Activated gamma-delta T cell (primary cell): ENCODE results near the gene CHST11.

ENCODE experiments used
- DNase-seq: peaks from one replicate; lab custom pipeline; 2025; lab: John Stamatoyannopoulos, UW

CHST11 gene

GRCh38 chr12:104480826-104481440, 24.2 kb downstream of the CHST11 start:
- DNase-seq, result no peak

DNA sequence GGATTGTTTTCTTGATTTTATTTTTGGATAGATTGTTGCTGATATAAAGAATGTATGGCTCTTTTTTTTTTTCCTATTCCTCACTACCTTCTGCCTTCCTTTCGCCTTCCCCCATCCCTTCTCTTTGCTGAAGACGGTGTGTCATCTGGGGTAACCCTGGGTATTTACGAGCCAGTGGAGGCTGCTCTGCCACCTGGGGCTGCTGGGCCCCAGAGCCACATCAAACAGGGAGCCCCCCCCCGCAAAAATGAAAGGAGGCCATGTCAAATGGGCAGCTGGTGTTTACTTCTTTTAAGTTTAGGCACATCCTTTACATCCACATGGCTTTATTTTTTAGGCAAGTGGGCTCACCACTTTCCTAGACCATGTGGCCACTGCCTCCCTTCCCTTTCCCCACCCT, 25.4 kb downstream of the CHST11 start:
- no peak for DNase-seq

DNA sequence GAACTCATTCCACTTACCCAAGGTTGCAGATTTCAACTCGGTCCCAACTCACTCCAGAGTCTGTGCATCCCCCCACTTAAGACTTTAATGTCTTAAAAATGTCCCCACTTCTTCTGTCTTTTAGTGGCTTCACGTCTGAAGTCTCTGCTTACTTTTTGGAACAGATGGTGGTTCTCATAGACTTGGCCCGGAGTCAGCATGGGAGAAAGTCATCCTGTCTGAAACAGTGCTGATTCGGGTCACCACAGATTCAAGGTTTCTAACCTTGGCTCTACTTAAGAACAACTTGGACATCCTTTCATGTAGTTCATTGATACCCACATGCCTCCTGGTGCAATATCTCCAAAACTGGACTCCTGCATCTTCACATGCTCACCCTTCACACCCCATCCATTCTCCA, 26.0 kb downstream of the CHST11 start:
- DNase-seq, result no peak

GRCh38 chr12:104484079-104484478, 27.3 kb downstream of the CHST11 start:
- DNase-seq, result no peak

DNA sequence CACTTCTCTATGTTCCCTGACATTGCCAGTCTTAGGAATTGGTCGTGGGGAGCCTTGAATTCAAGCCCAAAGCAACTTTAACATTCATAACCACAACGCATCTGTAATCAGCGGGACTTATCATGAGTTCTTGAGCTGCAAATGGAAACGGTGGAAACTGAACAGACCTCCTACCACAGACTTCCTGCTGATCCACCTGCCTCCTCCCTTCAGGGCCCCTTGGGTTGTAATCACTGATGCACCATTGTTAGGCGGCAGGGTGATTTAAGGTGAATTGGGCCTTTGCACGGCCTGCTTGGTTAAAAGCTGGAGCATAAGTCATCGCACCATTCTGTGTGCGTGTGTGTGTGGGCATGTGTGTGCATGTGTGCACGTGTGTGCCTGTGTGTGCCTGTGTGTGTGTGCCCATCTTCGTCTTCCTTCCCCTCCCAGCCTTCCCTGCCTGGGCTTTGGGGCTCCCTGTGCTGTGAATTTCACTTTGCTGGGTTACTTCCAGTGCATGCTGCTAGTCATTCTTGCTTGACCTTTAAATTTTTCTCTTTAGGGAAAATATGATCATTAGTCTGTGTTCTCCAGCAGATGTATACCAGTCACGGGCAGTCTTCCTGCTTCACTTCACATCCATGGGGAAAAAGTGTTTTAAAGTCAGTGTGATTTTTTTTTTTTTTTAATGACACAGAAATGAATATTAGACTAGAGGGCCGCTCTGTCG, 29.1 kb downstream of the CHST11 start:
- no peak for DNase-seq

DNA sequence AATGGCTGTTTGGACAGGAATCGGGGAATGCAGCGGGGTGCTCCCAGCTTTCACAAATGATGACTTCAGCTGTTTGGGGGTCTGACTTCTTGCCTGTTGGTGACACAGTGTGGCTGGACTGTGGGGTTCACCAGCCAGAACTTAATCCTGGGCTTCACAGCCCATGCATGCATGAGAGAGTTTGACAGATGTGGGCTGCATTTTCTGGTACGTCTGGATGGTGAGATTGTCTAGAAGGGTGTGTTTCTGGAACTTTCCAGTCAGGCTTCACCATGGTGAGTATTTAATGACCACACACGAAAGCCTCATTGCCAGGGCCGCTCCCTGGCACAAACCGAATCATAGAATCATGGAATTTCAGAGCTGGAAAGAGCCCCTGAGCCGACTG, 29.6 kb downstream of the CHST11 start:
- DNase-seq, result no peak

GRCh38 chr12:104486943-104487819, 30.4 kb downstream of the CHST11 start:
- no peak for DNase-seq

- DNase-seq, result no peak
Measured at GRCh38 chr12:104488374-104488773, 31.6 kb downstream of the CHST11 start.

DNA sequence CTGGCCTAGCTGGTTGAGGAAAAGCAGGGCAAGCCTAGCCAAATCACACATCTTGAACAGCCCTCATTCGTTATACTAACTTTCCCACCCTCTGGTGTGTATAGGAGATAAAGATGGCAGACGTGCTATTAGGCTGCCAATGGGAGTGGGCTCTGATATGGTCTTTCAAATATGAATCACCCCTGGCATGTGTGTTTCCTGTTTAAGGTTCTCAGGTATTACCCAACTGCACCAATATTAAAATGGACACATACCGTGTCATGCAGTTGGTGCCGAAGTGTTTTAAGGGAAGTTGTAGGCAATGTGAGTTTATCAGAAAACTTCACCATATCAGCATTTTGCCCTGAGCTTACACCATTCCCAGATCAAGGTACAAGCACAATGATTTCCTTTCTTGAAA, 33.4 kb downstream of the CHST11 start:
- DNase-seq, result no peak

DNA sequence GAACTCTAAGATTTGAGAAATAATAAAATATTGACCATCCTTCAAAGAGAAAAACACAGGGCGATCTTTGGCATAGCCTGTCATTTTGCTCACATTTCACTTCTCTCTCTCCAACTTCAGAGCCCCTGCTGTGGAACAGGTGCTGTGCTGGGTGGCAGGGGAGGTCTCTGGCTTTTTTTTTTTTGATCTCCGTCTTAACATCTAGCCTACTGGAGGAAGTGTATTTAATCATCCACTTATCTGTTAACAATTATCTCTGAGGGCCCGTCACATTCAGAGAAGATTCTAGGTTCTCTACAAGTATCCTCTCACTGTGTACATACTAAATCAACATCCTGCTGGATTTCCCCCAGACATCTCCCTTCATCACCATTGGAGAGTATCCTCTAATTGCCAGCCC, 34.1 kb downstream of the CHST11 start:
- no peak for DNase-seq

DNA sequence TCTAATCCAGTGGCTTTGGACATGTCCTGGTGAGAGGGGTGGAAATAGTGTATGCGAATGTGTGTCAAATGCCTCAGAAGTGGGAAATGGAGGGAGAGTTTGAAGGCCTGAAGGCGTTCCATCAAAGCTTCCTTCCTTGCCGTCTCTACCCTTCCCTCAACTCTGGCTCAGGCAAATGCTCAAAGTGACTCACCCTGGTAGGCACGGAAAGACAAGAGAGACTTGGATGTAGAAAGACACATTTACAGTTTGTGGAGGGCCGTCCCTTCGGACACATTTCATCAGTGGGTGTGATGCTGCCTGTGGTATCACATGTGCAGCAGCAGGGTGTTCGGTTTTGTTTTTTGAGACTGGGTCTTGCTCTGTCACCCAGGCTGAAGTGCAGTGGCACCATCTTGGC, 36.7 kb downstream of the CHST11 start:
- no peak for DNase-seq

- no peak for DNase-seq
Measured at GRCh38 chr12:104494137-104494792, 37.5 kb downstream of the CHST11 start.

DNA sequence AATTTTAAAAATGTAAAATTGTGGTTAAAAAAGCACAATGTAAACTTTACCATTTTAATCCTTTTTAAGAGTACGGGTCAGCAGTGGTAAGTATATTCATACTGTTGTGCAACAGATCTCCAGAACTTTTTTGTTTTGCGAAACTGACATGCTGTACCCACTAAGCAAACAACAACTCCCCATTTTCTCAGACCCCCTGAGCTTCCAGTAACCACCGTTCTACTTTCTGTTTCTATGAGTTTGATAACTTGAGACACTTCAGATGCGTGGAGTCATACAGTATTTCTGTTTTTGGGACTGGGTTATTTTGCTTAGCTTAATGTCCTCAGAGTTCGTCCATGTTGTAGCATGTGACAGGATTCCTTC, 38.0 kb downstream of the CHST11 start:
- no peak for DNase-seq

DNA sequence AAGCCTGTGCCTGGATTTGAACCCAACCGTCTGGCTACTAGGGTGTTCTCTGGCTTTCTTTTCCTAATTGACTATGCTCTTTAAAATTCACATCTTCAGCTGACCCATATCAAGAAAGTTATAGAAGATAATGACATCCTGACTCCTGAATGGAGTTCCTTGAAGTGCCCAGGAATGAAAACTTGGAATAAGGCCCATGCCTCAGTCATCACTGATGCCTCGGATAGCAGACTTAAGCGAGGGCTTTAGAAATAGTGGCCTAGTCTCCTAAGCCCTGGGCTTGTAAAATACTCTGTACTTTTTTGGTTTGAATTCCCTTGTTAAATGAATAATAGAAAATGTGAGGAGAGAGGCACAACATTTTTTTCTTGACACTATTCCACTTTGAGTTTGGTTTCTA, 39.0 kb downstream of the CHST11 start:
- no peak for DNase-seq

DNA sequence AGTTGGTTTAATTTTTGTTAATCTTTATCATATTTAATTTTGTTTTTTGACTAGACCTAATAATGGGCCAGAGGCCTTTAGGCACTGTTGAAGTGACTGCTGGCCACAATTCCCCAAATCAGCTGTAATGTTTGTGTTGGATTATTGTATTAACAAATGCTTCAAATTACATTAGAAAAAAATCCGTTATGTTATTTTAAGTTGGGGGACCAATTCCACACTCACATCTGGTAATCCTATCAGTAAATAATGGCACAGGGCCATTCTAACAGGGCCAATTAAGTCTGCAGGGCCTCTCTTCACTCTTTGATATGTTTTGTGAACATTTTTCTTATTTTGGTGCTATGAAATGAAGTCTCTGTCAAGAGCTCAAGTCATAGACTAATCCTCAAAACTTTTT, 39.6 kb downstream of the CHST11 start:
- DNase-seq, result no peak

DNA sequence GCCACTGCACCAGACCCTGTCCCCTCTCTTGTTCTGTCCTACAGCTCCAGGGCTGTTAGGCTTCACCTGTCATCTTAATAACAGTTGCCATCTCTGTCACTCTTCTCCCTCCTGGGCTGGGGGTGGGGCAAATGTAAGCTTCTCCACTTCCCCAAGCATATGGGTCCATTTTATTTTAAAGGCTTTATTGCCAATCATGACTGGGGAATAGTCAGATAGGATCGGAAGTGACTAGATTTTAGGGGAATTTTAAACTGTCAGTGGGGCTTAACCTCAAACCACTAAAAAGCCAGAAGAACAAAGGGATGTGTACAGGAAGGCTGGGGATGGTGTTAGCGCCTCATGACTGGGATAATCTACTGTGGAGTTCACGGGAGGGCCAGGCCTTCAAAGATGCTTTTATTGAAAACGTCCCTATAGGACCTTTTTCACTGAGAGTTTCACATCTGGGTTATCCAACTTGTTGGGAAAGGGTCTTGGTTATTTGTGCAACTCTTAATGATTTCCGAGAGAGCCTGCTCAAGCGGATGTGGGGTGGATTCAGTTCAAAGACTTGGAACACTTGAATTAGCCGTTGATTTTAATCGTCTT, 41.6 kb downstream of the CHST11 start:
- DNase-seq, result no peak

GRCh38 chr12:104499668-104500332, 43.1 kb downstream of the CHST11 start:
- DNase-seq, result no peak

DNA sequence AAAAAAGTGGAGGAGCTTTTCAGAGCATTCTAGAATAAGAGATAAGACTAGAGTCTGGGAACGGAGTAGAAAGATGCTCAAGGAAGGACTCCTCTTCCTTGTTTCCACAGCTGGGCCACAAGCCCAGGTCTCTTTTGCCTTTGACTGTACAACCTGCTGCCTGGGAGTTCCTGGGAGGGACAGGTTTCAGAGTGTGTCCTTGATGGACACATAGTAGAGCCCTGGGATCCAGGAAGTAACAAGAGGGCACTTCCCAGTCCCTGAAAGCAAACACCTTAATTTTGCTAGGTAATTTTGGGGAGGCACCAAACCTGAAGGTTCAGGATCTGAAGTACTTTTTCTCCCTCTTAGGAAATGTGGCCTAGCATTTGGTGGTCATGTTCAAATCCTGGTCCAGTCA, 44.4 kb downstream of the CHST11 start:
- no peak for DNase-seq

DNA sequence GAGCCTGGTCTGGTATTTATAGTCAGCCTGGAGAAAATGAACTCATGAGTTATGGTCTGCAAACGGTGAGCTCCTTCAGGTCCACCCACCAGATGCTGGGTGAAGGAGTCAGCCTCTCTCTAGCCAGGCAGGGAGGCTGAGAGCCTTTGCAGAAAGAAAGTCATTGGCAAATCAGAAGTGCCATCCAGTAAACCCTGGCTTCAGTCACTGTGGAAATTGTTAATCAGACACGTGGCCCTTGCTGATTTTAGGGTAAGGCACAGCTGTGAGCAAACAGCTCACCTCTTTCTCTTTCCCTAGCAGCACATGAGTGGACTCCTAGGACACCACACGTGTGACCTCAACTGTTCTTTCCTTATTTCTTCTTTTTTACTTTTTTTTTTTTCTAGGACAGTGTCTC, 44.9 kb downstream of the CHST11 start:
- DNase-seq, result no peak

- DNase-seq, result no peak
Measured at GRCh38 chr12:104502217-104502616, 45.5 kb downstream of the CHST11 start.

DNA sequence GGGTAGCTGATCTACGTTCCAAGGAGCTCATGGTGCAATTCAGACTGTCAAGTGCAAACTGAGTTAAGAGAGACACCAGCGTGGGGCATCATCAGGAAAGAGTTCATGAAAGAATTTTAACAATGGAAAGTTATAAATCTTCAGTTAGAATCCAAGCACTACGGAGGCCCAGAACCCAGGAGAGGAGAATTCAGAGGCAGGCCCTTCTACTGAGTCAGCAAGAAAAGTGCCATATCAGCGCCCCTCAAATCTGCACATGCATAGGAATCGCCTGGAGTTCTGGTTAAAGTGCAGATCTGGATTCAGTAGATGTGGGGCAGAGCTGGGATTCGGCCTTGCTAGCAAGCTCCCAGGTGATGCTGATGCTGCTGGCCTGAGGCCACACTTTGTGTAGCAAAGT, 45.9 kb downstream of the CHST11 start:
- DNase-seq, result no peak

- DNase-seq, result no peak
Measured at GRCh38 chr12:104503191-104503590, 46.4 kb downstream of the CHST11 start.
